Right lobe of liver (tissue), 4 donors: ENCODE results near the gene ALDH4A1.

Experiments used
- POLR2A ChIP-seq: fragments of 450-650 bp; IDR thresholded peaks from one replicate; pipeline ENCODE4 v1.6.1; 2017; ENCODE audit warnings: antibody characterized with exemption, mild to moderate bottlenecking
- TF ChIP-seq, protein P1 (sequence below), 4 donors: fragments of 200-600 bp in 3 of 4; fragments of 450-650 bp in 1 of 4; IDR thresholded peaks; one replicate each; pipeline versions ENCODE4 v1.5.1 to v1.8.0; 2016 to 2022; ENCODE audit warnings: antibody characterized with exemption in 4 of 4, mild to moderate bottlenecking in 2 of 4
- donor health status: DM: no; HTN: no; CAD: no.
- donor health status: DM: no; HTN: no; CAD: no.
- donor health status: DM: no; HTN: yes; CAD: no.

DNA sequence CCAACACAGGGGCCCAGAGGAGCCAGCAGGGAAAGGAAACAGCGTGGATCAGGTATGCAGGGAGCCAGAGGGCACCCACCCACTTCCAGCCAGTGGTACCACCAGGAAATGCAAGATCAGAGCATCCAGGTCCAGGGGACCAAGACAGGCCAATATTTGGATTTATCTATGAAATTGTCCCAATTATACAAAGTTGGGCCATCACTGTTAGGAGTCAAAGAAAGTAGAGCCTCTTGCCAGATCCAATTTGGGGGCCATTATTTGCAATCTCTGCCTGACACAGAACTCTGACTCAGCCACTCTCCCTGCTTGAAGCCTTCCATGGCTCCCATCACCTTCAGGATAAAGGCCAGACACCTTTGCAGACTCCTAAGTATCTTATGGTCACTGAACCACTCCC, 21.8 kb downstream of the ALDH4A1 start:
- TF ChIP-seq, protein P1, sequence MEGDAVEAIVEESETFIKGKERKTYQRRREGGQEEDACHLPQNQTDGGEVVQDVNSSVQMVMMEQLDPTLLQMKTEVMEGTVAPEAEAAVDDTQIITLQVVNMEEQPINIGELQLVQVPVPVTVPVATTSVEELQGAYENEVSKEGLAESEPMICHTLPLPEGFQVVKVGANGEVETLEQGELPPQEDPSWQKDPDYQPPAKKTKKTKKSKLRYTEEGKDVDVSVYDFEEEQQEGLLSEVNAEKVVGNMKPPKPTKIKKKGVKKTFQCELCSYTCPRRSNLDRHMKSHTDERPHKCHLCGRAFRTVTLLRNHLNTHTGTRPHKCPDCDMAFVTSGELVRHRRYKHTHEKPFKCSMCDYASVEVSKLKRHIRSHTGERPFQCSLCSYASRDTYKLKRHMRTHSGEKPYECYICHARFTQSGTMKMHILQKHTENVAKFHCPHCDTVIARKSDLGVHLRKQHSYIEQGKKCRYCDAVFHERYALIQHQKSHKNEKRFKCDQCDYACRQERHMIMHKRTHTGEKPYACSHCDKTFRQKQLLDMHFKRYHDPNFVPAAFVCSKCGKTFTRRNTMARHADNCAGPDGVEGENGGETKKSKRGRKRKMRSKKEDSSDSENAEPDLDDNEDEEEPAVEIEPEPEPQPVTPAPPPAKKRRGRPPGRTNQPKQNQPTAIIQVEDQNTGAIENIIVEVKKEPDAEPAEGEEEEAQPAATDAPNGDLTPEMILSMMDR (IDR thresholded peaks at IDR 0.05), result no peak
- TF ChIP-seq POLR2A, result no peak
